HepG2 (cell line): ENCODE measurements around the gene RRP8. TPM values are rescaled to one million over a fixed set of nuclear protein-coding genes. Genes with fewer than 3 reads are reported as not detected.

Experiments
- ATF1 ChIP-seq: IDR thresholded peaks from 2 replicates; pipeline ENCODE4 v1.6.1; 2016; ENCODE audit warnings: mild to moderate bottlenecking, control low read depth
- CHCHD3 ChIP-seq: sonication (generic); formaldehyde crosslinking; IDR thresholded peaks from 2 replicates; pipeline ENCODE4 v1.8.0; 2022; ENCODE audit warnings: mild to moderate bottlenecking, missing genetic modification reagents, moderate library complexity
- FOXA1 ChIP-seq, 2 experiments: fragments of 450-650 bp in 1 of 2; sonication (generic) in 1 of 2; formaldehyde crosslinking in 1 of 2; IDR thresholded peaks; 2 replicates each; pipeline versions ENCODE4 v1.4.0 to v1.6.1; 2016 to 2020; ENCODE audit warnings: missing genetic modification reagents in 1 of 2
- GFI1 ChIP-seq: sonication (generic); formaldehyde crosslinking; IDR thresholded peaks from 2 replicates; pipeline ENCODE4 v1.5.0; 2020; ENCODE audit warnings: missing genetic modification reagents, mild to moderate bottlenecking, borderline replicate concordance
- GPN1 ChIP-seq: sonication (generic); formaldehyde crosslinking; IDR thresholded peaks from 2 replicates; pipeline ENCODE4 v1.5.1; 2020; ENCODE audit warnings: missing genetic modification reagents, borderline replicate concordance
- KDM2A ChIP-seq: sonication (generic); formaldehyde crosslinking; IDR thresholded peaks from 2 replicates; pipeline ENCODE4 v1.4.0; 2020; ENCODE audit warnings: low read depth, missing genetic modification reagents, borderline replicate concordance
- KMT2A ChIP-seq: sonication (generic); formaldehyde crosslinking; IDR thresholded peaks from 2 replicates; pipeline ENCODE4 v1.4.0; 2020; ENCODE audit warnings: missing genetic modification reagents
- MLLT10 ChIP-seq: sonication (generic); formaldehyde crosslinking; IDR thresholded peaks from 2 replicates; pipeline ENCODE4 v1.4.0; 2020; ENCODE audit warnings: missing genetic modification reagents
- MTF2 ChIP-seq: sonication (generic); formaldehyde crosslinking; IDR thresholded peaks from 2 replicates; pipeline ENCODE4 v1.5.0; 2020; ENCODE audit warnings: missing genetic modification reagents, borderline replicate concordance
- MXI1 ChIP-seq: IDR thresholded peaks from 3 replicates; pipeline ENCODE4 v1.6.1; 2012; ENCODE audit warnings: low read depth, low read length, inconsistent platforms, borderline replicate concordance
- NPAS2 ChIP-seq: sonication (generic); formaldehyde crosslinking; IDR thresholded peaks from 2 replicates; pipeline ENCODE4 v1.8.0; 2022; ENCODE audit warnings: mild to moderate bottlenecking, missing genetic modification reagents, borderline replicate concordance
- NR2F2 ChIP-seq: IDR thresholded peaks from 2 replicates; pipeline ENCODE4 v1.6.1; 2012; ENCODE audit warnings: low read depth, inconsistent platforms, borderline replicate concordance
- SYNCRIP ChIP-seq: fragments of 200-400 bp; formaldehyde crosslinking; IDR thresholded peaks from 2 replicates; pipeline ENCODE4 v1.6.1; 2018; ENCODE audit warnings: mild to moderate bottlenecking, low read depth, low read length; ENCODE audit not compliant: insufficient read depth
- TBP ChIP-seq: sonication (generic); formaldehyde crosslinking; IDR thresholded peaks from 2 replicates; pipeline ENCODE4 v1.5.0; 2020; ENCODE audit warnings: missing genetic modification reagents
- ZBTB38 ChIP-seq: sonication (generic); formaldehyde crosslinking; IDR thresholded peaks from 2 replicates; pipeline ENCODE4 v1.5.1; 2020; ENCODE audit warnings: mild to moderate bottlenecking, missing genetic modification reagents
- ZC3H13 ChIP-seq: sonication (generic); formaldehyde crosslinking; IDR thresholded peaks from 2 replicates; pipeline ENCODE4 v1.8.1; 2023; ENCODE audit warnings: mild to moderate bottlenecking, missing genetic modification reagents, moderate library complexity
- ZFP62 ChIP-seq: sonication (generic); formaldehyde crosslinking; IDR thresholded peaks from 2 replicates; pipeline ENCODE4 v1.4.0; 2020; ENCODE audit warnings: missing genetic modification reagents
- ZNF343 ChIP-seq: sonication (generic); formaldehyde crosslinking; IDR thresholded peaks from 2 replicates; pipeline ENCODE4 v1.4.0; 2020; ENCODE audit warnings: mild to moderate bottlenecking, missing genetic modification reagents
- ZNF44 ChIP-seq: sonication (generic); formaldehyde crosslinking; IDR thresholded peaks from 2 replicates; pipeline ENCODE4 v1.5.1; 2020; ENCODE audit warnings: mild to moderate bottlenecking, missing genetic modification reagents
- ZNF501 ChIP-seq: sonication (generic); formaldehyde crosslinking; IDR thresholded peaks from 2 replicates; pipeline ENCODE4 v1.5.1; 2020; ENCODE audit warnings: mild to moderate bottlenecking, moderate library complexity, missing genetic modification reagents
- polyA plus RNA-seq, 8 experiments: library from polyadenylated mRNA; depleted of rRNA in 3 of 8; stranded (reverse) in 7 of 8; unstranded in 1 of 8; fragments of >200 nt; fragmentation: Illumina TruSeq in 4 of 8; extraction: Trizol in 4 of 8; gene quantifications; 2 replicates each; pipeline versions ENCODE4 v1.2.1 to v1.2.3, GENCODE V29; 2011 to 2016; ENCODE audit warnings: low read depth in 4 of 8, missing spikeins in 1 of 8, mixed read lengths in 1 of 8; ENCODE audit not compliant: insufficient read depth in 1 of 8
- total RNA-seq, 5 experiments: library from RNA; depleted of rRNA; stranded (reverse); fragments of >200 nt; fragmentation: Illumina TruSeq; extraction: Trizol; gene quantifications; 2 replicates each; pipeline ENCODE4 v1.2.3, GENCODE V29; 2016; ENCODE audit warnings: low read depth in 1 of 5
- TF ChIP-seq, protein P1 (sequence below): sonication (generic); formaldehyde crosslinking; IDR thresholded peaks from 2 replicates; pipeline ENCODE4 v1.5.1; 2020; ENCODE audit warnings: mild to moderate bottlenecking, missing genetic modification reagents, borderline replicate concordance
- TF ChIP-seq, protein P2 (sequence below): sonication (generic); formaldehyde crosslinking; IDR thresholded peaks from 2 replicates; pipeline ENCODE4 v1.4.0; 2020; ENCODE audit warnings: mild to moderate bottlenecking, missing genetic modification reagents
- TF ChIP-seq, protein P3 (sequence below): sonication (generic); formaldehyde crosslinking; IDR thresholded peaks from 2 replicates; pipeline ENCODE4 v1.5.0; 2020; ENCODE audit warnings: missing genetic modification reagents
- TF ChIP-seq, protein P4 (sequence below): sonication (generic); formaldehyde crosslinking; IDR thresholded peaks from 2 replicates; pipeline ENCODE4 v1.5.0; 2020; ENCODE audit warnings: missing genetic modification reagents, mild to moderate bottlenecking, borderline replicate concordance
- TF ChIP-seq, protein P5 (sequence below): sonication (generic); formaldehyde crosslinking; IDR thresholded peaks from 2 replicates; pipeline ENCODE4 v1.4.0; 2020; ENCODE audit warnings: mild to moderate bottlenecking, low read depth, missing genetic modification reagents

Gene RRP8
- total and polyA plus RNA-seq, 2 of the 13 experiments (the other 11 are each of a cell fraction or from before 2014, with no cell fraction given) = 7.2 to 21.6 TPM

DNA sequence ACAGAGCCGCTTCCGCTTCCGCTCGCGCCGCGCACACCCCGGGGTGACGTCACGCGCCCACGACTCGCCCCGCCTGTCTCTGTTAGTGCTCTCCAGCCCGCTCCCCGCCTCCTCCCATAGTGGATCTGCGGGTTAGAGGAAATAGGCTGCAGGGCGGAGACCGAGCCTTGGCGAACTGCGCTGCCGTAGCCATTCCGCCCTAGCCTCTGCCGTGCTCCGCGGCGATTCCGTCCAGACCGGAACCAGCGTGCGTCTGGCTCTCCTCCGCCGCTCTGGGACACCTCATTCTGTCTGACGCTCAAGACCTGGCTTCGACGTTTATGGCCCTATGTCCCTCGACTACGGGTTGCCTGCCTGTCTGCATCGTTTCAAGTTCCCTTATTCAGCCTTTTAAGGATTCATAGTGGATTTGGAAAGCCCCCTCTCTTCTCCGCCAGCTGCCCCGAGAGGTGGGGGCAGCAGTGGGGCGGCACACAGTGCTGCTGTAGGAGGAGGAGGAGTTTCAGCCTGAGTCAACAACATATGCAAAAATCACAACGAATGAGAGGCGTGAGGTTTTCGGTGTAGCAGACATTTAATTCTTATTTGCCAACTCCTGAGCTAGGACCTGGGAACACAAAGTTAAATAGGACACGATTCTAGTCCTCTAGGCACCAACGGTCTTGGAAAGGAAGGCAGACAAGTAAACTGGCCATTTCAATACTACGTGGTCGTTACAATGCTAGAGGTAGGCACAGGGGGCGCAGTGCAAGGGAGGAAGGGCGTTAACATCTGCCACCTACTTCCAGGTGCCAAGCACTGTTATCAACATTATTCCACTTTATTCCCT is 9.0 kb upstream of the RRP8 start, which contains the start of gene TAF10 (continued):
- TF ChIP-seq ZNF501 (CRISPR knock-in tag) (peak; percentile 86), ZFP62 (CRISPR knock-in tag) (no peak), MLLT10 (no peak), ZBTB38 (peak; percentile 56), CHCHD3 (0 out of 2 replicates have a peak, but pooled peaks have one; percentile 33), ZNF343 (CRISPR knock-in tag) (peak; percentile 83; the same call in 1 of the 2 replicates), ZNF44 (0 out of 2 replicates have a peak, but pooled peaks have one; percentile 25), NPAS2 (CRISPR knock-in tag) (no peak), GFI1 (no peak; the same call in 1 of the 2 replicates), KMT2A (peak; percentile 87), SYNCRIP (no peak), FOXA1 (IDR thresholded peaks at IDR 0.05) (no peak), FOXA1 (CRISPR knock-in tag; IDR thresholded peaks at IDR 0.05) (peak; percentile 71), MTF2 (CRISPR knock-in tag) (peak; percentile 37; the same call in 1 of the 2 replicates), GPN1 (CRISPR knock-in tag) (no peak; the same call in 1 of the 2 replicates), KDM2A (CRISPR knock-in tag) (peak; percentile 91), ATF1 (CRISPR knock-in tag) (peak; percentile 23; the same call in 1 of the 2 replicates), ZC3H13 (CRISPR knock-in tag) (peak; percentile 73), MXI1 (peak; percentile 44; the same call in 2 of the 3 replicates), NR2F2 (0 out of 2 replicates have a peak, but pooled peaks have one; percentile 35), TBP (CRISPR knock-in tag) (no peak)
- TF ChIP-seq, protein P1, sequence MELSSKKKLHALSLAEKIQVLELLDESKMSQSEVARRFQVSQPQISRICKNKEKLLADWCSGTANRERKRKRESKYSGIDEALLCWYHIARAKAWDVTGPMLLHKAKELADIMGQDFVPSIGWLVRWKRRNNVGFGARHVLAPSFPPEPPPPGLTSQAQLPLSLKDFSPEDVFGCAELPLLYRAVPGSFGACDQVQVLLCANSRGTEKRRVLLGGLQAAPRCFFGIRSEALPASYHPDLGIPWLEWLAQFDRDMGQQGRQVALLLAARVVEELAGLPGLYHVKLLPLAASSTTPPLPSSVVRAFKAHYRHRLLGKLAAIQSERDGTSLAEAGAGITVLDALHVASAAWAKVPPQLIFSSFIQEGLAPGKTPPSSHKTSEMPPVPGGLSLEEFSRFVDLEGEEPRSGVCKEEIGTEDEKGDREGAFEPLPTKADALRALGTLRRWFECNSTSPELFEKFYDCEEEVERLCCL (CRISPR knock-in tag) = 0 out of 2 replicates have a peak, but pooled peaks have one; percentile 67
- TF ChIP-seq, protein P2, sequence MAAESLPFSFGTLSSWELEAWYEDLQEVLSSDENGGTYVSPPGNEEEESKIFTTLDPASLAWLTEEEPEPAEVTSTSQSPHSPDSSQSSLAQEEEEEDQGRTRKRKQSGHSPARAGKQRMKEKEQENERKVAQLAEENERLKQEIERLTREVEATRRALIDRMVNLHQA (CRISPR knock-in tag) = no peak
- TF ChIP-seq, protein P3, sequence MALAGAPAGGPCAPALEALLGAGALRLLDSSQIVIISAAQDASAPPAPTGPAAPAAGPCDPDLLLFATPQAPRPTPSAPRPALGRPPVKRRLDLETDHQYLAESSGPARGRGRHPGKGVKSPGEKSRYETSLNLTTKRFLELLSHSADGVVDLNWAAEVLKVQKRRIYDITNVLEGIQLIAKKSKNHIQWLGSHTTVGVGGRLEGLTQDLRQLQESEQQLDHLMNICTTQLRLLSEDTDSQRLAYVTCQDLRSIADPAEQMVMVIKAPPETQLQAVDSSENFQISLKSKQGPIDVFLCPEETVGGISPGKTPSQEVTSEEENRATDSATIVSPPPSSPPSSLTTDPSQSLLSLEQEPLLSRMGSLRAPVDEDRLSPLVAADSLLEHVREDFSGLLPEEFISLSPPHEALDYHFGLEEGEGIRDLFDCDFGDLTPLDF (CRISPR knock-in tag) = no peak
- TF ChIP-seq, protein P4, sequence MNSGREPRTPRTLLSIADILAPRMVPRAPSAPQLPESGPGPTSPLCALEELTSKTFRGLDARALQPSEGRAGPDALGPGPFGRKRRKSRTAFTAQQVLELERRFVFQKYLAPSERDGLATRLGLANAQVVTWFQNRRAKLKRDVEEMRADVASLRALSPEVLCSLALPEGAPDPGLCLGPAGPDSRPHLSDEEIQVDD (CRISPR knock-in tag) = no peak
- TF ChIP-seq, protein P5, sequence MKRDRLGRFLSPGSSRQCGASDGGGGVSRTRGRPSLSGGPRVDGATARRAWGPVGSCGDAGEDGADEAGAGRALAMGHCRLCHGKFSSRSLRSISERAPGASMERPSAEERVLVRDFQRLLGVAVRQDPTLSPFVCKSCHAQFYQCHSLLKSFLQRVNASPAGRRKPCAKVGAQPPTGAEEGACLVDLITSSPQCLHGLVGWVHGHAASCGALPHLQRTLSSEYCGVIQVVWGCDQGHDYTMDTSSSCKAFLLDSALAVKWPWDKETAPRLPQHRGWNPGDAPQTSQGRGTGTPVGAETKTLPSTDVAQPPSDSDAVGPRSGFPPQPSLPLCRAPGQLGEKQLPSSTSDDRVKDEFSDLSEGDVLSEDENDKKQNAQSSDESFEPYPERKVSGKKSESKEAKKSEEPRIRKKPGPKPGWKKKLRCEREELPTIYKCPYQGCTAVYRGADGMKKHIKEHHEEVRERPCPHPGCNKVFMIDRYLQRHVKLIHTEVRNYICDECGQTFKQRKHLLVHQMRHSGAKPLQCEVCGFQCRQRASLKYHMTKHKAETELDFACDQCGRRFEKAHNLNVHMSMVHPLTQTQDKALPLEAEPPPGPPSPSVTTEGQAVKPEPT (CRISPR knock-in tag) = peak; percentile 76; the same call in 1 of the 2 replicates
